AG20443 (cell line): ENCODE data around the gene RNASEH2B.

Experiments used
- DNase-seq: peaks from one replicate; pipeline ENCODE4 v3.0.0; 2012; ENCODE audit warnings: low spot score, mixed read lengths

RNASEH2B gene

GRCh38 chr13:50995854-50996253 lies 86.3 kb downstream of the RNASEH2B start:
- no peak for DNase-seq

GRCh38 chr13:50998326-50998725 lies 88.7 kb downstream of the RNASEH2B start:
- no peak for DNase-seq

DNA sequence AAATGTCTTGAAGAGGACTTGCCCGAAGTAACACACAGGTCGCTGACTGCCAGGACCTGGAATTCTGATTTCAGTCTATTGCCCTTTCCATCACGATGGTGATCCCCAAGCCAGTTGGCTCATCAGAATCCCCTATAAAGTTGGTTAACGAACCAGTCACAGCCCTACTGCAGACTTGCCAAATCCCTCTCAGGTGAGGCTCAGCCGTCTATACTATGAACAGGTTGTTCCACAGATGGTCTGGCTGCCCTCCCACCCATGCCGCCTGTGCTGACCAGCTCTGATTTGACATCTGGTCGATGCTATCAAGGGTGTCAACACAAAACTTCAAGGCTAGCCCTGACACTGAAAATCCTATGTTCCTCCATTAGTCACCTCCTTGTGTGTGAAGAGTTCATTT lies 90.0 kb downstream of the RNASEH2B start:
- no peak for DNase-seq

DNA sequence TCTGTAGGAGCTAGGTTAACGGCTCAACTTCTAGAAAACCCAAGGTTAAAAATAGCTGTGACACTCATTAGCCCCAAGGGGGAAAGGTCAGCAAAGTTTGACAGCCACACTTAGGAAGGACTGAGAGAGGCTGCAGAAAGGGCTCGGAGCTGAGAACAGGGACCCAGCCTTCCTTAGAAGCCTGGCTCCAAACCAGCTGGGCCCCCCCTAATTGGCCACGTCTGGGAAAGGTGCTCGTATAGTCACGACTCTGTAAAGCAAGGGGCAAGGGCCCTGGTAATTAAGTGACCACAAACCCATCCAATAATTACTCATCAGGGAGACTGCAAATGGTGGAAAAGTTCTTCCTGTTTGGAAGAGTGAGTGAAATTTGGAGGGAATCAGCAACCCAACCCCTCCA lies 90.5 kb downstream of the RNASEH2B start:
- no peak for DNase-seq

- DNase-seq: peak; percentile 84
Observed at GRCh38 chr13:51000571-51001260, 91.1 kb downstream of the RNASEH2B start.

DNA sequence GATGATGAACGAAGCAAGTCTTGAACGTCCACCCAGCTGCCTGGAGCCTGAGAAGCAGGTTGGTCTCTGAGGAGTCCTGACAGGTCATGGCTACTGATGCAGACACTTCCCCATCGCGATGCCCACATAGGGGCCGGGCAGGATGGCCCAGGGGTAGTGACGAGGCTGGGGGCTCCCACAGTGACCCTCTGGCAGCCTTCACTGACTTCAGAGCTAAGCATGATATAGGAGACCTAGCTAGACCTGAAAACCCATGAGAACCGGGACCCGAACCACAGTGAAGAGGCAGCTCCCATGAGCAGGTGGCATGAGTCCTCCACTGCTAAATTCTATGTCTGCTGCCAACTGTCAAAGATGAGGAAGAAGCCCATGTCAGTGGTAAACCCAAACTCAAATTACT lies 91.7 kb downstream of the RNASEH2B start:
- DNase-seq: no peak

GRCh38 chr13:51002736-51003135 lies 93.1 kb downstream of the RNASEH2B start:
- no peak for DNase-seq

DNA sequence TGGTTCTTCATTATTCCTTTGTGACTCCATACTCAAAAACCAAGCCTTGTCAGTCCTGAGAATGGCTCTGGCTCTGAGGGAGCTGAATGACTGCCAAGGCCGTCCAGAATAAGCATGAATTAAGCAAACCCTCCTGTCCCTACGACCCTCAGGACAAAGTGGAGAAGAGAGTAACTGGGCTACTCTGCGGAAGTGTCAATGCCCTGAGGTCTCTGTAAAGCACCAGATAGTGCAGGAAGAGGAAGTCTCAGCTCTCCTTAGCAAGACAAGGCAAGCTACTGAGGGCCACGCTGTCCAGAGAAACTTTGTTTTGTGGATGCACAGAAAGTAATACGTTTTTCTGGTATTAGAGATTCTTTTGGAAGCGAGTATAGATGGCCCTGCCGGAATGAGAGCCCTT lies 94.1 kb downstream of the RNASEH2B start:
- no peak for DNase-seq

DNA sequence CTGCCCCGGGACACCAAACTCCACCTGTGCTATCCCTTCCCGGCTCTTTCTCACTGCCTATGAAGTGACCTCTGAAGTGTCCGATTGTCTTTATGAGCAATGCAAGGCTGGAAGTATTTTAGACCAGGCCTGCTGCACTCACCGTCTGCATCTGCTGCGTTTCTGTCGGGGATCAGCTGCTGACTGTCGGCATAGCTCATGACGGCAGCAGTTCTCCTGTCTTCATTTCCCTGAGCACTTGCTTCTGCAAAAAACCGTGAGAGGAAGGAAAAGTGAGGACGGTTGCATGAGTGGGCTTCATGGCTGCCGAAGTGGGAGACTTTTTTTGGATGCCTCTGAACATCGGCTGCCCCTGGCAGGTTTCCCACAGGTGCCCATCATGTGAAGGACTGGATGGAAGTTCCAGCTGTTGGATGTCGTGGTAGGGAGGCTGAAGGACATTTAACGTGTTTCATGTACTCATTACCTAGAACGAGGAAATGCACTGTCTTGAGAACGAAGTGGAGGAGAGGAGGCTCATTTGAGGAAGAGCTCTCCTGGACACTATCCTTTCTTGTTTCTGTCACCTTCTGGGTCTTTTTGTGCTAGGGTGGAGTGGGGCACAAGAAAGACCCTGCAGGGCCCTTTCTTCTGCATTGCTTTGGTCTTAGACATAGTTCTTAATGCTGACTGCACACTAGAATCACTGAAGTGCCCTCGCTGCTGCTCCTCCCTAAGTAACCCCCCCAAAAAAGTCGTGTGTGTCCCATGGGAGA lies 94.7 kb downstream of the RNASEH2B start:
- no peak for DNase-seq

DNA sequence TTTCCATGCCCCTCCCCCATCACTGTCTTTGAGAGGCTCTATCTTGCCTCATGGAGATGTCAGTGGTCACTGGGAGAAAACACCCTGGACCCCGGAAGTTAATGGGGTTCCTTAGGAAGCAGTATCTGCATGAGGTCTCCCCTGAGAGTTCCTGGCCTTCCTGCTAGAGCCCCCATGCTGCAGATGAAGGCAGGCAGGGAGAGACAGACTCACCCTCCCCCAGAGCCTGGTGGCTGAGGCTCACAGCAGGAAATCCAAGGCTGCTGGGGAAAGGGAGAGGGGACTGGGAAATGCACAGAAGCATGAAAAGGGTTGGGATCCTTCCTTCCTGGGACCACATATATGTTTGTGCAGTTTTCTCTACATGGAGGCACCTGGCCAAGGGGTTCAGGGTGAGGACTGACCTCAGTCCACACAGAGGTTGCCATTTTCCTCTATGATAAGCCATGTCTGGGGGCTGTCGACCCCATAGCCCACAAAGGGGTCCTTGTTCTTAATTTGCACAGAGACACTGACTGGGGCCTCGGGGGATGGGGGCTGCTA lies 95.4 kb downstream of the RNASEH2B start:
- no peak for DNase-seq

DNA sequence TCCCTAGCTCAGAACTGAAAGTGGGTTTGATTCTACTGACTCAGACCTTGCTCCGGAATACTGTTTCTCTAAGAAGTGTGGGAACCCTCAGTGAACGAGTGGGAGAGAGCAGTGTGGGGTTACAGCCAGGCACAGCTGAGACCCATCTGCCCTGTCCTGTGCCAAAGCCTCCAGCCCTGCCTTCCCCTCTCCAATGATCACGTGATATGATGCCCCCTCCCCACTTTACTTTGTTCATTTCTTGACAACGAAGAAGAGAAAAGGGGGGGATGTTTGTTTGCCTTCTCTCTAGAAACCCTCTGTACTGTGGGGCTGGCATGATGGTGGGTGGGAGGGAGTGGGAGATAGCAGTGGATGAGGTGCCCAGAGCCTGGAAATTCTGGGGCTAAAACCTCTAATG lies 96.0 kb downstream of the RNASEH2B start:
- DNase-seq: no peak
